ENCODE results near the gene CCDC92. TPM values are rescaled to one million over a fixed set of nuclear protein-coding genes. Genes with fewer than 3 reads are reported as not detected.

Gene CCDC92
- total and polyA plus RNA-seq, 2 donors (not counting 3 experiments of a cell fraction or from before 2014, with no cell fraction given) = 41.2 to 41.6 TPM

GRCh38 chr12:123906711-123907420 is 65.8 kb downstream of the CCDC92 start:
- Histone ChIP-seq H3K4me3 (replicated peaks in 1 of 3; ENCODE audit: insufficient read depth in 1 of 3, low read depth in 1 of 3, low read length in 3 of 3) (no peak overlapping the region), H3K4me1 (ENCODE audit: control insufficient read depth, extremely low read depth, insufficient read depth, low read length) (no peaks in the 10 kb centered on the region), H3K9me1 (replicated peaks; ENCODE audit: control insufficient read depth, extremely low read depth, insufficient read depth, low read length) (no peaks in the 10 kb centered on the region), H3K79me2 (ENCODE audit: control insufficient read depth, insufficient read depth, low read length) (no peaks in the 10 kb centered on the region), H3K27me3 (ENCODE audit: control insufficient read depth in 2 of 2, insufficient read depth in 2 of 2, low read length in 2 of 2) (peaks cover 0 to 5% of the 10 kb centered on the region in 2 experiments), H3K9me3 (replicated peaks; ENCODE audit: control insufficient read depth, insufficient read depth, low read length) (no peaks in the 10 kb centered on the region), H3K36me3 (ENCODE audit: control insufficient read depth in 2 of 2, extremely low read depth in 1 of 2, insufficient read depth in 2 of 2, low read length in 2 of 2) (no peaks in the 10 kb centered on the region), H3K27ac (ENCODE audit: insufficient read depth, low read depth, low read length) (no peak overlapping the region), H2AFZ (ENCODE audit: low read depth, low read length) (no peak overlapping the region), H3K4me2 (ENCODE audit: insufficient read depth, low read length) (no peak overlapping the region), H4K20me1 (replicated peaks; ENCODE audit: control insufficient read depth, extremely low read depth, insufficient read depth, low read length) (no peaks in the 10 kb centered on the region), H3K9ac (replicated peaks; ENCODE audit: extremely low read depth, insufficient read depth, low read length) (no peak overlapping the region)
- FAIRE-seq (no peak), DNase-seq (ENCODE audit: low read depth, low spot score) (no peak)
- POLR2A ChIA-PET = no interaction called here
- dilution Hi-C loops (cut with MboI; ENCODE audit: extremely low pct_ligation_motif_present, low sequenced_read_pairs) = no loop called here
- intact Hi-C loops (cut with micrococcal nuclease) = loop anchor here (5.0 kb wide), 1 partner anchor 865 kb away; no protein-coding TSS in a partner anchor
- CTCF ChIA-PET = interaction anchor here (0.6 to 4.3 kb wide), 3 partner anchors 14 to 125 kb away, joined by 3 to 106 read pairs (median 4); no protein-coding TSS in a partner anchor
- TF ChIP-seq MYC (IDR thresholded peaks at IDR 0.05; ENCODE audit: low read depth, low read length) = no peak
- TF ChIP-seq JUN (IDR thresholded peaks at IDR 0.05; ENCODE audit: borderline replicate concordance, insufficient read depth, insufficient read length, low read depth) = no peak
- TF ChIP-seq MAX (IDR thresholded peaks at IDR 0.05; ENCODE audit: insufficient read depth, insufficient read length) = no peak
- TF ChIP-seq CTCF (IDR thresholded peaks at IDR 0.05; ENCODE audit: extremely low read depth in 1 of 2, insufficient read depth in 1 of 2, low read depth in 1 of 2, low read length in 2 of 2) = no peak
- no peak for TF ChIP-seq POLR2AphosphoS5 (IDR thresholded peaks at IDR 0.05; ENCODE audit: insufficient read depth, low read depth, low read length)
- no TSS peak for BruUV-seq (replicated peaks)
